ENCODE results near the gene FYB1.

DNA sequence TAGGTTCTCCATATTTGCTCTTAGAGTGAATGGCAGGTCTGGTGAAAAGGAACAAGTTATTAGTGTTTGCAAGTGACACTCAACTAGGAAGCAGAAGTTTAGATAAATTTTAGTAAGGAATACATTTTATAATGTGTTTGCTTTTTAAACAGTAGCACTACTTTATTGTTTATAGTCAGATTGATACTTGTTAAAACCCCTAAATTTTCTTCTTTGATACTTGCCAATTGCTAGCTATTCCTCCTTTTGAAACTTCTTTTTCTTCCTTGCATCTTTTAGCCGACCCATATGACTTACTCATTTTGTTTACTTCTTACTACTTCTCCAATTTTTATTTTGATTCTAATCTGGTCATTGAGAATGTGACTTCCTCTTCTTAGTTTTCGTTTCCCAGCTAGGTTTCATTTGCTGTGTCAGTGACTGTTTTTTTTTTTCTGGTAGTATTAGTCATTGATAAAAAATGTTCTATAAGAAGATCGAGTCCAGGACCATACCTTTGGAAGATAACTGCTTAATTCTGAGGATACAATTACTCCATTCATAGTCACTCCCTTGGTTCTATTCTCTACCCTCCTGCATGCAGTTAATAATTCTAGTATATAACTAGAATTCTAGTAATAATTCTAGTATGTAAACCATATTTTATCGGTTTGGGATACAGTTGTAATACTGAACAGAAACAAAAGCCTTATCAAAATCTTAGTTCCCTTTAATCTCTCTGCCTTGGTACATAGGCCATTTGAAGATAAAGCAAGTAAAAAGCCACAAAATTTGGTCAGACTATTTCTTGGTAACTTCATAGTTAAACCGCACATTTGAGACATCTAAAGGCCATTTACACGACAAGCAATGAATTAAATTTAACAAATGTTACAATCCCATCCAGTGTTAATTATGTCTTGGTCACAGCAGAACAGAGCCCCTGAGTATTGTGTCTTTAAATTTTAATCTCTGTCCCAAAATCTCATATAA, 142.3 kb downstream of the FYB1 start:
- TF ChIP-seq, protein P1, sequence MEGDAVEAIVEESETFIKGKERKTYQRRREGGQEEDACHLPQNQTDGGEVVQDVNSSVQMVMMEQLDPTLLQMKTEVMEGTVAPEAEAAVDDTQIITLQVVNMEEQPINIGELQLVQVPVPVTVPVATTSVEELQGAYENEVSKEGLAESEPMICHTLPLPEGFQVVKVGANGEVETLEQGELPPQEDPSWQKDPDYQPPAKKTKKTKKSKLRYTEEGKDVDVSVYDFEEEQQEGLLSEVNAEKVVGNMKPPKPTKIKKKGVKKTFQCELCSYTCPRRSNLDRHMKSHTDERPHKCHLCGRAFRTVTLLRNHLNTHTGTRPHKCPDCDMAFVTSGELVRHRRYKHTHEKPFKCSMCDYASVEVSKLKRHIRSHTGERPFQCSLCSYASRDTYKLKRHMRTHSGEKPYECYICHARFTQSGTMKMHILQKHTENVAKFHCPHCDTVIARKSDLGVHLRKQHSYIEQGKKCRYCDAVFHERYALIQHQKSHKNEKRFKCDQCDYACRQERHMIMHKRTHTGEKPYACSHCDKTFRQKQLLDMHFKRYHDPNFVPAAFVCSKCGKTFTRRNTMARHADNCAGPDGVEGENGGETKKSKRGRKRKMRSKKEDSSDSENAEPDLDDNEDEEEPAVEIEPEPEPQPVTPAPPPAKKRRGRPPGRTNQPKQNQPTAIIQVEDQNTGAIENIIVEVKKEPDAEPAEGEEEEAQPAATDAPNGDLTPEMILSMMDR (IDR thresholded peaks at IDR 0.05) = no peak
- no peak for TF ChIP-seq POLR2A (IDR thresholded peaks at IDR 0.05)

Data from heart left ventricle (tissue), 13 donors.